MM.1S (cell line): Measurements from ENCODE around the gene XPO1.
"Not testable (repeated sequence)": the region's sequence is repeated elsewhere in the genome, so short reads cannot be mapped to it uniquely, and the experiment has no call there.

Experiments used
- DNase-seq: peaks from one replicate; pipeline ENCODE4 v3.0.0-alpha.2; 2015
- H2AFZ ChIP-seq: fragments of 300-600 bp; sonication (generic); 2 replicates; pipeline ENCODE4 v1.6.0; 2016; ENCODE audit warnings: antibody characterized with exemption, low read length
- H3F3A ChIP-seq: fragments of 300-600 bp; sonication (generic); 2 replicates; pipeline ENCODE4 v1.6.1; 2016; ENCODE audit warnings: mild to moderate bottlenecking, antibody characterized with exemption, low read length, moderate library complexity, mixed read lengths; ENCODE audit not compliant: insufficient read depth
- H3K27ac ChIP-seq: fragments of 300-600 bp; sonication (generic); 2 replicates; pipeline ENCODE4 v1.5.1; 2016; ENCODE audit warnings: mild to moderate bottlenecking, low read length
- H3K27me3 ChIP-seq: fragments of 300-600 bp; sonication (generic); replicated peaks from 2 replicates; pipeline ENCODE4 v1.6.0; 2016; ENCODE audit warnings: low read length; ENCODE audit not compliant: insufficient read depth
- H3K36me3 ChIP-seq: fragments of 300-600 bp; sonication (generic); replicated peaks from 2 replicates; pipeline ENCODE4 v1.6.1; 2016; ENCODE audit warnings: mild to moderate bottlenecking, low read length, mixed read lengths; ENCODE audit not compliant: insufficient read depth
- H3K4me1 ChIP-seq: fragments of 300-600 bp; sonication (generic); 2 replicates; pipeline ENCODE4 v1.6.1; 2016; ENCODE audit warnings: low read length, mixed read lengths
- H3K4me2 ChIP-seq: fragments of 300-600 bp; sonication (generic); 2 replicates; pipeline ENCODE4 v1.6.0; 2016; ENCODE audit warnings: low read depth, low read length
- H3K4me3 ChIP-seq: fragments of 300-600 bp; sonication (generic); 2 replicates; pipeline ENCODE4 v1.5.1; 2016; ENCODE audit warnings: low read length, mixed read lengths
- H3K79me2 ChIP-seq: fragments of 300-600 bp; sonication (generic); 2 replicates; pipeline ENCODE4 v1.6.1; 2016; ENCODE audit warnings: mixed run types, low read length, mixed read lengths
- H3K9ac ChIP-seq: fragments of 300-600 bp; sonication (generic); 2 replicates; pipeline ENCODE4 v1.6.1; 2016; ENCODE audit warnings: low read length, mixed read lengths
- H3K9me2 ChIP-seq: fragments of 300-600 bp; sonication (generic); replicated peaks from 2 replicates; pipeline ENCODE4 v1.6.1; 2016; ENCODE audit warnings: mild to moderate bottlenecking, low read length, mixed read lengths; ENCODE audit not compliant: insufficient read depth
- H3K9me3 ChIP-seq: fragments of 300-600 bp; sonication (generic); replicated peaks from 2 replicates; pipeline ENCODE4 v1.6.1; 2016; ENCODE audit warnings: mild to moderate bottlenecking, low read length, mixed read lengths; ENCODE audit not compliant: insufficient read depth
- H4K20me1 ChIP-seq: fragments of 300-600 bp; sonication (generic); 2 replicates; pipeline ENCODE4 v1.6.1; 2016; ENCODE audit warnings: mild to moderate bottlenecking, low read length, moderate library complexity, mixed read lengths; ENCODE audit not compliant: insufficient read depth
- EZH2 ChIP-seq: fragments of 300-600 bp; sonication (generic); optimal IDR thresholded peaks from 2 replicates; pipeline ENCODE3; 2017; ENCODE audit warnings: low read depth, mild to moderate bottlenecking, antibody characterized with exemption, low read length, mixed read lengths
- EZH2phosphoT487 ChIP-seq: fragments of 300-600 bp; sonication (generic); IDR thresholded peaks from 2 replicates; pipeline ENCODE4 v1.6.1; 2018; ENCODE audit warnings: antibody characterized with exemption, low read length
- TF ChIP-seq, protein P1 (sequence below): fragments of 300-600 bp; sonication (generic); IDR thresholded peaks from 2 replicates; pipeline ENCODE4 v1.5.1; 2016; ENCODE audit warnings: antibody characterized with exemption, low read length, mixed read lengths

Gene XPO1

DNA sequence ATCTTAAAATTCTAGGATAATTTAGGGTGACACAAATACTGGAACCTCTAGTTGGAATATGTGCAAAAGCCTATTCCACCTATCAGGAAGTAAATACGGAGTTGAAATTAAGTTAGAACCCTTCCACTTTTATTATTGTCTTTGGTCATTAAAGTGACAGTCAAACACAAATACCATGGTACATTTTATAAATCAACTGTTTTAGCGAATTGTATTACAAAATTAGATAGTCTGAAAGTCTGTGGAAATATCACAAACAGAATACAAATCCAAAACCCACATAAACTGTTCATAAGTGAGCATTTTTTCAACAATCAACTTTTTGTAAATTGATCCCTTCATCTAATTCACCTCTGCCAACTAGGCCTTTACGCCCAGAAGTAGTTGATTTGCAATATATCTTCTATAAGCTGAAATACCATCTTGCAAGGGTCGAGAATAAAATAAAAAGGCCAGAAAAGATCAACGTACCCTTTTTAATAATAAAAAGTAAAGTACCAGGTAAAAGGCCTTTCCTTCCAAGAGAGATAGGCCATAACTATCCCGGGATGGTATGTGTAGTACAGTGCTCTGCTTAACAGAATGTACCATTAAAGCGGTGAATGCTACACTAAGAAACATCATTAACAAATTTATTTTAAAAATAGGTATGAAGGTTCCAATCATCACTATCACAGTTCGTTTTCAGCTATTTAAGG lies 68.6 kb downstream of the XPO1 start:
- H3K4me3 ChIP-seq, result peak overlapping the region; percentile 84
- H3K9ac ChIP-seq, result peak overlapping the region; percentile 83
- no peaks in the 10 kb centered on the region for H3K9me3 ChIP-seq
- peaks cover 18% of the 10 kb centered on the region for H3F3A ChIP-seq
- H3K27ac ChIP-seq, result peak overlapping the region; percentile 61; the same call in 1 of the 2 replicates
- no peaks in the 10 kb centered on the region for H3K9me2 ChIP-seq
- no peak for DNase-seq
- peaks cover 73% of the 10 kb centered on the region for H3K79me2 ChIP-seq
- TF ChIP-seq EZH2, result no peak
- no peak for TF ChIP-seq EZH2phosphoT487
- TF ChIP-seq, protein P1, sequence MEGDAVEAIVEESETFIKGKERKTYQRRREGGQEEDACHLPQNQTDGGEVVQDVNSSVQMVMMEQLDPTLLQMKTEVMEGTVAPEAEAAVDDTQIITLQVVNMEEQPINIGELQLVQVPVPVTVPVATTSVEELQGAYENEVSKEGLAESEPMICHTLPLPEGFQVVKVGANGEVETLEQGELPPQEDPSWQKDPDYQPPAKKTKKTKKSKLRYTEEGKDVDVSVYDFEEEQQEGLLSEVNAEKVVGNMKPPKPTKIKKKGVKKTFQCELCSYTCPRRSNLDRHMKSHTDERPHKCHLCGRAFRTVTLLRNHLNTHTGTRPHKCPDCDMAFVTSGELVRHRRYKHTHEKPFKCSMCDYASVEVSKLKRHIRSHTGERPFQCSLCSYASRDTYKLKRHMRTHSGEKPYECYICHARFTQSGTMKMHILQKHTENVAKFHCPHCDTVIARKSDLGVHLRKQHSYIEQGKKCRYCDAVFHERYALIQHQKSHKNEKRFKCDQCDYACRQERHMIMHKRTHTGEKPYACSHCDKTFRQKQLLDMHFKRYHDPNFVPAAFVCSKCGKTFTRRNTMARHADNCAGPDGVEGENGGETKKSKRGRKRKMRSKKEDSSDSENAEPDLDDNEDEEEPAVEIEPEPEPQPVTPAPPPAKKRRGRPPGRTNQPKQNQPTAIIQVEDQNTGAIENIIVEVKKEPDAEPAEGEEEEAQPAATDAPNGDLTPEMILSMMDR, result no peak
- H3K36me3 ChIP-seq, result no peaks in the 10 kb centered on the region; the same call in 1 of the 2 replicates
- H4K20me1 ChIP-seq, result 0 out of 2 replicates have a peak, but pooled peaks cover 4% of the 10 kb centered on the region
- H3K4me1 ChIP-seq, result 0 out of 2 replicates have a peak, but pooled peaks cover 4% of the 10 kb centered on the region
- H3K4me2 ChIP-seq, result peak overlapping the region; percentile 67
- no peak overlapping the region for H2AFZ ChIP-seq
- H3K27me3 ChIP-seq, result no peaks in the 10 kb centered on the region

GRCh38 chr2:61468231-61468630 lies 69.9 kb downstream of the XPO1 start:
- not testable (repeated sequence) for H3K27ac ChIP-seq

GRCh38 chr2:61465045-61465444 lies 73.1 kb downstream of the XPO1 start:
- H3K27ac ChIP-seq, result no peak overlapping the region
- no peak overlapping the region for H3K4me2 ChIP-seq
- peaks cover 10% of the 10 kb centered on the region; the same call in 1 of the 2 replicates for H4K20me1 ChIP-seq

More at GRCh38 chr2:61468231-61468630, 69.9 kb downstream of the XPO1 start:
- Histone ChIP-seq H3F3A (peaks cover 18% of the 10 kb centered on the region), H3K79me2 (peaks cover 87% of the 10 kb centered on the region)
- not testable (repeated sequence) for H3K9ac ChIP-seq, H4K20me1 ChIP-seq, DNase-seq, H3K9me2 ChIP-seq, H3K36me3 ChIP-seq, H3K4me1 ChIP-seq, H3K4me2 ChIP-seq, H3K9me3 ChIP-seq, H3K4me3 ChIP-seq, H3K27me3 ChIP-seq, H2AFZ ChIP-seq

More at GRCh38 chr2:61465045-61465444, 73.1 kb downstream of the XPO1 start:
- peaks cover 6% of the 10 kb centered on the region; the same call in 1 of the 2 replicates for H3F3A ChIP-seq
- no peak overlapping the region for H3K9ac ChIP-seq
- H3K9me3 ChIP-seq, result no peaks in the 10 kb centered on the region
- DNase-seq, result no peak
- H3K4me3 ChIP-seq, result no peak overlapping the region
- no peak overlapping the region for H2AFZ ChIP-seq
- TF ChIP-seq, protein P1, result no peak
- H3K4me1 ChIP-seq, result 0 out of 2 replicates have a peak, but pooled peaks cover 4% of the 10 kb centered on the region
- no peaks in the 10 kb centered on the region for H3K9me2 ChIP-seq
- no peaks in the 10 kb centered on the region; the same call in 1 of the 2 replicates for H3K36me3 ChIP-seq
- H3K79me2 ChIP-seq, result peaks cover 100% of the 10 kb centered on the region
- H3K27me3 ChIP-seq, result no peaks in the 10 kb centered on the region
